Astrocyte (in vitro differentiated cells and primary cell): ENCODE data around the gene P3H4.

Experiments used
- EZH2 ChIP-seq: IDR thresholded peaks from 2 replicates; pipeline ENCODE4 v1.6.1; 2012; ENCODE audit warnings: mild to moderate bottlenecking, low read length, inconsistent platforms; ENCODE audit not compliant: insufficient read depth
- TF ChIP-seq, protein P1 (sequence below): IDR thresholded peaks from 2 replicates; pipeline ENCODE4 v1.5.1; 2011; ENCODE audit warnings: low read depth, mild to moderate bottlenecking, inconsistent platforms, low read length, moderate library complexity; ENCODE audit not compliant: insufficient read depth

DNA sequence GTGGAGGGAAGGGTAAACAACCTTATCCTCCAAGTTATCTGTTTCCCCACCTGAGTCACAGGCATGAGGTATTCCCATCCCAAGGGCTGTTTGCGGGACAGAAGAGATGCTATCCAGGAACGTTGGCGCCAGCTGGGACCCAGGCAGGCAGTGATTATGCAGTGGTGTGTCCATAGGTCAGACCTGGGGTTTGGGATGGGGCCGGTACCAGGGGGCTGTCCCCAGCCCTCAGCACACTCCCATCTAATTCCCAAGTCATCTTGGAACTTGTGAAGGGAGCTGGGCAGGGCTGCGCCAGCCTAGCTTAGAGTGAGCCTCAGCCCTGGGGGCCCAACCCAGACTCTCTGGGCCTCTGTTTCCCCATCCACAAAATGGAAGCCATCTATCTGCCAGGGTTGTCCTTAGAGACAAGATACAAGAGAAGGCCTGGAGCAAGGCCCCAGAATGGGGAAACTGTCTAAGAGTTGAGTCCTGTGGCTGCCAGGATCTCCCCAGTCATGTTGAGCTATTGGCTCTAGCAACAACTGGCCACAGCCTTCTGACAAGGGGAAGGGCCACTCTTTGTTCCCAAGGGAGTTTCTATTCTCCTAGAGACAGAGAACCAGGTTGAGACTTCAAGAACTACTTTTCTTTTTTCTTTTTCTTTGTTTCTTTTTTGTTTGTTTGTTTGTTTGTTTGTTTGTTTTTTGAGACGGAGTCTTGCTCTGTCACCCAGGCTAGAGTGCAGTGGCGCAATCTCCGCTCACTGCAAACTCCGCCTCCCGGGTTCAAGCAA lies 15.4 kb downstream of the P3H4 start:
- TF ChIP-seq, protein P1, sequence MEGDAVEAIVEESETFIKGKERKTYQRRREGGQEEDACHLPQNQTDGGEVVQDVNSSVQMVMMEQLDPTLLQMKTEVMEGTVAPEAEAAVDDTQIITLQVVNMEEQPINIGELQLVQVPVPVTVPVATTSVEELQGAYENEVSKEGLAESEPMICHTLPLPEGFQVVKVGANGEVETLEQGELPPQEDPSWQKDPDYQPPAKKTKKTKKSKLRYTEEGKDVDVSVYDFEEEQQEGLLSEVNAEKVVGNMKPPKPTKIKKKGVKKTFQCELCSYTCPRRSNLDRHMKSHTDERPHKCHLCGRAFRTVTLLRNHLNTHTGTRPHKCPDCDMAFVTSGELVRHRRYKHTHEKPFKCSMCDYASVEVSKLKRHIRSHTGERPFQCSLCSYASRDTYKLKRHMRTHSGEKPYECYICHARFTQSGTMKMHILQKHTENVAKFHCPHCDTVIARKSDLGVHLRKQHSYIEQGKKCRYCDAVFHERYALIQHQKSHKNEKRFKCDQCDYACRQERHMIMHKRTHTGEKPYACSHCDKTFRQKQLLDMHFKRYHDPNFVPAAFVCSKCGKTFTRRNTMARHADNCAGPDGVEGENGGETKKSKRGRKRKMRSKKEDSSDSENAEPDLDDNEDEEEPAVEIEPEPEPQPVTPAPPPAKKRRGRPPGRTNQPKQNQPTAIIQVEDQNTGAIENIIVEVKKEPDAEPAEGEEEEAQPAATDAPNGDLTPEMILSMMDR, result no peak
- no peak for TF ChIP-seq EZH2
